K562 (cell line): ENCODE measurements around the gene CXCR5. TPM values are rescaled to one million over a fixed set of nuclear protein-coding genes. Genes with fewer than 3 reads are reported as not detected.

Source experiments
- CAMTA2 ChIP-seq: fragments of 250-450 bp; sonication (Bioruptor Pico); conservative IDR thresholded peaks from 2 replicates; pipeline ENCODE4 v1.5.1; 2022
- DPF2 ChIP-seq: fragments of 450-650 bp; IDR thresholded peaks from 2 replicates; pipeline ENCODE4 v1.6.1; 2016
- ESRRA ChIP-seq: fragments of 450-650 bp; IDR thresholded peaks from 2 replicates; pipeline ENCODE4 v1.6.1; 2014; ENCODE audit warnings: low read depth, mild to moderate bottlenecking, moderate library complexity, borderline replicate concordance
- FOXJ2 ChIP-seq: fragments of 200-800 bp; sonication (Bioruptor generic); IDR thresholded peaks from 2 replicates; pipeline ENCODE4 v1.6.1; 2016; ENCODE audit warnings: missing genetic modification characterization, missing compliant biosample characterization
- HMGN3 ChIP-seq: IDR thresholded peaks from 2 replicates; pipeline ENCODE4 v1.6.1; 2011; ENCODE audit warnings: borderline replicate concordance, low read depth, mild to moderate bottlenecking, mixed read lengths, low read length; ENCODE audit not compliant: insufficient read length; ENCODE audit errors: extremely low read depth
- JUN ChIP-seq, 2 experiments: sonication (generic) in 1 of 2; formaldehyde crosslinking in 1 of 2; IDR thresholded peaks; 2 replicates each; pipeline versions ENCODE4 v1.6.1 to v1.8.0; 2012 to 2022; ENCODE audit warnings: borderline replicate concordance in 2 of 2, mild to moderate bottlenecking in 2 of 2, improper control_type of control experiment in 1 of 2, low read depth in 1 of 2, low read length in 1 of 2, missing genetic modification reagents in 1 of 2
- KLF1 ChIP-seq: fragments of 450-650 bp; IDR thresholded peaks from 2 replicates; pipeline ENCODE4 v1.6.1; 2016; ENCODE audit warnings: missing genetic modification characterization, missing compliant biosample characterization
- MECOM ChIP-seq: fragments of 250-450 bp; sonication (Bioruptor Pico); IDR thresholded peaks from 2 replicates; pipeline ENCODE4 v1.8.0; 2022; ENCODE audit warnings: inconsistent platforms
- MYNN ChIP-seq, 2 experiments: sonication (generic); formaldehyde crosslinking in 1 of 2; IDR thresholded peaks; 2 replicates each; pipeline versions ENCODE4 v1.5.0 to v1.6.1; 2016 to 2020; ENCODE audit warnings: antibody characterized with exemption in 1 of 2, missing genetic modification reagents in 1 of 2
- PHTF2 ChIP-seq: fragments of 250-450 bp; sonication (Bioruptor Pico); IDR thresholded peaks from 2 replicates; pipeline ENCODE4 v1.5.0; 2021; ENCODE audit warnings: mild to moderate bottlenecking
- TBP ChIP-seq: optimal IDR thresholded peaks from 2 replicates; pipeline ENCODE3; 2011; ENCODE audit warnings: low read depth, low read length, improper control_type of control experiment
- ZBTB7A ChIP-seq: IDR thresholded peaks from 2 replicates; pipeline ENCODE4 v1.6.1; 2011; ENCODE audit warnings: low read depth, mild to moderate bottlenecking, low read length, moderate library complexity, borderline replicate concordance; ENCODE audit not compliant: control insufficient read depth
- polyA plus RNA-seq, 8 experiments: library from polyadenylated mRNA; depleted of rRNA in 4 of 8; stranded (reverse) in 5 of 8; unstranded in 3 of 8; fragments of >200 nt; fragmentation: Nextera tagmentation in 2 of 8; fragmentation: Illumina TruSeq in 1 of 8; extraction: Ambion mirVana in 2 of 8; extraction: Trizol in 1 of 8; gene quantifications; 2 replicates each; pipeline versions ENCODE4 v1.2.1 to v1.2.3, GENCODE V29; 2011 to 2014; ENCODE audit warnings: inconsistent platforms in 1 of 8, missing spikeins in 1 of 8
- total RNA-seq, 7 experiments: library from RNA; depleted of rRNA in 6 of 7; stranded (reverse); fragments of >200 nt in 6 of 7; fragmentation: Illumina TruSeq in 2 of 7; extraction: Trizol in 2 of 7; gene quantifications; 2 replicates each; pipeline versions ENCODE4 v1.2.1 to v1.2.3, GENCODE V29; 2011 to 2021; ENCODE audit warnings: low replicate concordance in 1 of 7
- TF ChIP-seq, protein P1 (sequence below): fragments of 200-800 bp; sonication (Bioruptor generic); IDR thresholded peaks from 2 replicates; pipeline ENCODE4 v1.6.1; 2017; ENCODE audit warnings: missing genetic modification characterization, missing compliant biosample characterization
- TF ChIP-seq, protein P2 (sequence below), 2 experiments: IDR thresholded peaks; 2 replicates each; pipeline ENCODE4 v1.6.1; 2012; ENCODE audit warnings: improper control_type of control experiment in 2 of 2, low read depth in 2 of 2, low read length in 2 of 2, borderline replicate concordance in 1 of 2
- TF ChIP-seq, protein P3 (sequence below), 2 experiments: fragments of 450-650 bp; IDR thresholded peaks; 2 replicates each; pipeline ENCODE4 v1.6.1; 2018; ENCODE audit warnings: mild to moderate bottlenecking in 2 of 2, low read depth in 1 of 2; ENCODE audit not compliant: partially characterized antibody in 2 of 2
- TF ChIP-seq, protein P4 (sequence below): IDR thresholded peaks from 2 replicates; pipeline ENCODE4 v1.6.1; 2011; ENCODE audit not compliant: insufficient read length; ENCODE audit errors: extremely low read depth

Gene CXCR5
- total and polyA plus RNA-seq, 9 of the 15 experiments (the other 6 are each of a cell fraction or from before 2014, with no cell fraction given): 0.03 to 0.06 TPM; not detected in 7

DNA sequence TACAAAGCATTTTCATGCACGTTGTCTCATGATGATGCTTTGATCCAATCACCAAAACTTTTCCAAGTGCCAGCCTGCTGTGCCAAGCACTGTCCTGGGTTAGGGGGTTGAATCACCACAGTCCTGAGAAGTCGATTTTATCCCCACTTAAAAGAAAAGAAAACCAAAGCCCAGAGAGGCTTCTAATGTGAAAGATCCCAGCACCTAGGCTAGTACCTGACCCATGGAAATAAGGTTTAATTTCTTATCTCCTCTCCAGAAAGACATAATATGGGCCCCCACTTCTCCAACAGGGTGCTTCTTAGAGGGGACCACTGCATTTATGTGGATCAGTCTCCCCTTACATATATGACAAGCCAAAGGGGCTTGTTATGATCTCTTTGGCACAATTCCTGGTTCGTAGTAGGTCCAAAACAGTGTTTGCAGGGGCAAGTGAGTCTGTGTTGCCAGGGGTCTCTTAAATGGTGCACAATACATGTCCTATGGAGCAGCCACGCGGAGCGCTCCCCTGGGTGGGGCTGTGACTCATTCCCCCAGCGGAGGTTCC lies 43.9 kb downstream of the CXCR5 start (continued):
- TF ChIP-seq, protein P1, sequence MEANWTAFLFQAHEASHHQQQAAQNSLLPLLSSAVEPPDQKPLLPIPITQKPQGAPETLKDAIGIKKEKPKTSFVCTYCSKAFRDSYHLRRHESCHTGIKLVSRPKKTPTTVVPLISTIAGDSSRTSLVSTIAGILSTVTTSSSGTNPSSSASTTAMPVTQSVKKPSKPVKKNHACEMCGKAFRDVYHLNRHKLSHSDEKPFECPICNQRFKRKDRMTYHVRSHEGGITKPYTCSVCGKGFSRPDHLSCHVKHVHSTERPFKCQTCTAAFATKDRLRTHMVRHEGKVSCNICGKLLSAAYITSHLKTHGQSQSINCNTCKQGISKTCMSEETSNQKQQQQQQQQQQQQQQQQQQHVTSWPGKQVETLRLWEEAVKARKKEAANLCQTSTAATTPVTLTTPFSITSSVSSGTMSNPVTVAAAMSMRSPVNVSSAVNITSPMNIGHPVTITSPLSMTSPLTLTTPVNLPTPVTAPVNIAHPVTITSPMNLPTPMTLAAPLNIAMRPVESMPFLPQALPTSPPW (CRISPR knock-in tag): no peak
- TF ChIP-seq KLF1 (tag): no peak
- no peak for TF ChIP-seq FOXJ2 (tag)
- TF ChIP-seq DPF2: 0 out of 2 replicates have a peak, but pooled peaks have one; percentile 10
- TF ChIP-seq HMGN3: no peak
- TF ChIP-seq TBP: peak; percentile 8
- TF ChIP-seq, protein P2, sequence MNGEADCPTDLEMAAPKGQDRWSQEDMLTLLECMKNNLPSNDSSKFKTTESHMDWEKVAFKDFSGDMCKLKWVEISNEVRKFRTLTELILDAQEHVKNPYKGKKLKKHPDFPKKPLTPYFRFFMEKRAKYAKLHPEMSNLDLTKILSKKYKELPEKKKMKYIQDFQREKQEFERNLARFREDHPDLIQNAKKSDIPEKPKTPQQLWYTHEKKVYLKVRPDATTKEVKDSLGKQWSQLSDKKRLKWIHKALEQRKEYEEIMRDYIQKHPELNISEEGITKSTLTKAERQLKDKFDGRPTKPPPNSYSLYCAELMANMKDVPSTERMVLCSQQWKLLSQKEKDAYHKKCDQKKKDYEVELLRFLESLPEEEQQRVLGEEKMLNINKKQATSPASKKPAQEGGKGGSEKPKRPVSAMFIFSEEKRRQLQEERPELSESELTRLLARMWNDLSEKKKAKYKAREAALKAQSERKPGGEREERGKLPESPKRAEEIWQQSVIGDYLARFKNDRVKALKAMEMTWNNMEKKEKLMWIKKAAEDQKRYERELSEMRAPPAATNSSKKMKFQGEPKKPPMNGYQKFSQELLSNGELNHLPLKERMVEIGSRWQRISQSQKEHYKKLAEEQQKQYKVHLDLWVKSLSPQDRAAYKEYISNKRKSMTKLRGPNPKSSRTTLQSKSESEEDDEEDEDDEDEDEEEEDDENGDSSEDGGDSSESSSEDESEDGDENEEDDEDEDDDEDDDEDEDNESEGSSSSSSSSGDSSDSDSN (IDR thresholded peaks at IDR 0.05; ENCODE audit: borderline replicate concordance in 1 of 2, low read depth in 2 of 2, low read length in 2 of 2): no peak
- TF ChIP-seq, protein P3, sequence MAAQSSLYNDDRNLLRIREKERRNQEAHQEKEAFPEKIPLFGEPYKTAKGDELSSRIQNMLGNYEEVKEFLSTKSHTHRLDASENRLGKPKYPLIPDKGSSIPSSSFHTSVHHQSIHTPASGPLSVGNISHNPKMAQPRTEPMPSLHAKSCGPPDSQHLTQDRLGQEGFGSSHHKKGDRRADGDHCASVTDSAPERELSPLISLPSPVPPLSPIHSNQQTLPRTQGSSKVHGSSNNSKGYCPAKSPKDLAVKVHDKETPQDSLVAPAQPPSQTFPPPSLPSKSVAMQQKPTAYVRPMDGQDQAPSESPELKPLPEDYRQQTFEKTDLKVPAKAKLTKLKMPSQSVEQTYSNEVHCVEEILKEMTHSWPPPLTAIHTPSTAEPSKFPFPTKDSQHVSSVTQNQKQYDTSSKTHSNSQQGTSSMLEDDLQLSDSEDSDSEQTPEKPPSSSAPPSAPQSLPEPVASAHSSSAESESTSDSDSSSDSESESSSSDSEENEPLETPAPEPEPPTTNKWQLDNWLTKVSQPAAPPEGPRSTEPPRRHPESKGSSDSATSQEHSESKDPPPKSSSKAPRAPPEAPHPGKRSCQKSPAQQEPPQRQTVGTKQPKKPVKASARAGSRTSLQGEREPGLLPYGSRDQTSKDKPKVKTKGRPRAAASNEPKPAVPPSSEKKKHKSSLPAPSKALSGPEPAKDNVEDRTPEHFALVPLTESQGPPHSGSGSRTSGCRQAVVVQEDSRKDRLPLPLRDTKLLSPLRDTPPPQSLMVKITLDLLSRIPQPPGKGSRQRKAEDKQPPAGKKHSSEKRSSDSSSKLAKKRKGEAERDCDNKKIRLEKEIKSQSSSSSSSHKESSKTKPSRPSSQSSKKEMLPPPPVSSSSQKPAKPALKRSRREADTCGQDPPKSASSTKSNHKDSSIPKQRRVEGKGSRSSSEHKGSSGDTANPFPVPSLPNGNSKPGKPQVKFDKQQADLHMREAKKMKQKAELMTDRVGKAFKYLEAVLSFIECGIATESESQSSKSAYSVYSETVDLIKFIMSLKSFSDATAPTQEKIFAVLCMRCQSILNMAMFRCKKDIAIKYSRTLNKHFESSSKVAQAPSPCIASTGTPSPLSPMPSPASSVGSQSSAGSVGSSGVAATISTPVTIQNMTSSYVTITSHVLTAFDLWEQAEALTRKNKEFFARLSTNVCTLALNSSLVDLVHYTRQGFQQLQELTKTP (IDR thresholded peaks at IDR 0.05; ENCODE audit: low read depth in 1 of 2, partially characterized antibody in 2 of 2): no peak
- no peak for TF ChIP-seq CAMTA2 (CRISPR knock-in tag)
- no peak for TF ChIP-seq PHTF2
- TF ChIP-seq, protein P4, sequence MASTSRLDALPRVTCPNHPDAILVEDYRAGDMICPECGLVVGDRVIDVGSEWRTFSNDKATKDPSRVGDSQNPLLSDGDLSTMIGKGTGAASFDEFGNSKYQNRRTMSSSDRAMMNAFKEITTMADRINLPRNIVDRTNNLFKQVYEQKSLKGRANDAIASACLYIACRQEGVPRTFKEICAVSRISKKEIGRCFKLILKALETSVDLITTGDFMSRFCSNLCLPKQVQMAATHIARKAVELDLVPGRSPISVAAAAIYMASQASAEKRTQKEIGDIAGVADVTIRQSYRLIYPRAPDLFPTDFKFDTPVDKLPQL: no peak
- TF ChIP-seq MECOM (CRISPR knock-in tag): no peak
- TF ChIP-seq JUN (IDR thresholded peaks at IDR 0.05; ENCODE audit: borderline replicate concordance, low read depth, low read length): 0 out of 2 replicates have a peak, but pooled peaks have one; percentile 72
- no peak for TF ChIP-seq JUN (CRISPR knock-in tag; IDR thresholded peaks at IDR 0.05; ENCODE audit: borderline replicate concordance)
- TF ChIP-seq MYNN (IDR thresholded peaks at IDR 0.05): peak; percentile 98
- peak; percentile 84 for TF ChIP-seq MYNN (CRISPR knock-in tag; IDR thresholded peaks at IDR 0.05)
- TF ChIP-seq ZBTB7A: no peak
- no peak for TF ChIP-seq ESRRA
